ENCODE measurements around the gene MYO5B.
"Not testable (repeated sequence)": the region's sequence is repeated elsewhere in the genome, so short reads cannot be mapped to it uniquely, and the experiment has no call there.

GRCh38 chr18:49889552-49889951 lies 305.4 kb downstream of the MYO5B start:
- not testable (repeated sequence) for TF ChIP-seq POLR2AphosphoS5 (IDR thresholded peaks at IDR 0.05; ENCODE audit: low read length); USF2 (IDR thresholded peaks at IDR 0.05; ENCODE audit: borderline replicate concordance, low read depth, low read length); KAT2A (conservative IDR thresholded peaks at IDR 0.05; ENCODE audit: control insufficient read depth, low read depth, low read length); FOXM1 (IDR thresholded peaks at IDR 0.05; ENCODE audit: low read depth, low read length); CEBPZ (IDR thresholded peaks at IDR 0.05; ENCODE audit: low read depth, low read length); SIN3A (IDR thresholded peaks at IDR 0.05; ENCODE audit: low read depth, low read length)
